HepG2 (cell line): ENCODE measurements around the gene FOSL2. TPM values are rescaled to one million over a fixed set of nuclear protein-coding genes. Genes with fewer than 3 reads are reported as not detected.

ENCODE experiments used
- ARID2 ChIP-seq: sonication (generic); formaldehyde crosslinking; IDR thresholded peaks from 2 replicates; pipeline ENCODE4 v1.8.1; 2022; ENCODE audit warnings: mild to moderate bottlenecking, missing genetic modification reagents, borderline replicate concordance
- BHLHE40 ChIP-seq: IDR thresholded peaks from 2 replicates; pipeline ENCODE4 v1.6.1; 2011; ENCODE audit warnings: low read length, improper control_type of control experiment
- MBD4 ChIP-seq: IDR thresholded peaks from 2 replicates; pipeline ENCODE4 v1.6.1; 2012; ENCODE audit warnings: low read length, inconsistent platforms, borderline replicate concordance
- MEIS2 ChIP-seq: sonication (generic); formaldehyde crosslinking; IDR thresholded peaks from 2 replicates; pipeline ENCODE4 v1.9.0; 2021; ENCODE audit warnings: mild to moderate bottlenecking, missing genetic modification reagents
- U2AF2 ChIP-seq: fragments of 200-400 bp; formaldehyde crosslinking; IDR thresholded peaks from 2 replicates; pipeline ENCODE4 v1.6.1; 2017; ENCODE audit warnings: low read depth, mild to moderate bottlenecking, low read length
- ZNF160 ChIP-seq: sonication (generic); formaldehyde crosslinking; IDR thresholded peaks from 2 replicates; pipeline ENCODE4 v1.8.0; 2022; ENCODE audit warnings: mild to moderate bottlenecking, inconsistent platforms, missing genetic modification reagents
- ZNF274 ChIP-seq: sonication (generic); formaldehyde crosslinking; IDR thresholded peaks from 2 replicates; pipeline ENCODE4 v1.5.1; 2020; ENCODE audit warnings: mild to moderate bottlenecking, missing genetic modification reagents
- ZSCAN22 ChIP-seq: sonication (generic); formaldehyde crosslinking; IDR thresholded peaks from 2 replicates; pipeline ENCODE4 v1.4.0; 2020; ENCODE audit warnings: mild to moderate bottlenecking, missing genetic modification reagents
- polyA plus RNA-seq, 8 experiments: library from polyadenylated mRNA; depleted of rRNA in 3 of 8; stranded (reverse) in 7 of 8; unstranded in 1 of 8; fragments of >200 nt; fragmentation: Illumina TruSeq in 4 of 8; extraction: Trizol in 4 of 8; gene quantifications; 2 replicates each; pipeline versions ENCODE4 v1.2.1 to v1.2.3, GENCODE V29; 2011 to 2016; ENCODE audit warnings: low read depth in 4 of 8, missing spikeins in 1 of 8, mixed read lengths in 1 of 8; ENCODE audit not compliant: insufficient read depth in 1 of 8
- total RNA-seq, 5 experiments: library from RNA; depleted of rRNA; stranded (reverse); fragments of >200 nt; fragmentation: Illumina TruSeq; extraction: Trizol; gene quantifications; 2 replicates each; pipeline ENCODE4 v1.2.3, GENCODE V29; 2016; ENCODE audit warnings: low read depth in 1 of 5
- TF ChIP-seq, protein P1 (sequence below): sonication (generic); formaldehyde crosslinking; IDR thresholded peaks from 2 replicates; pipeline ENCODE4 v1.4.0; 2020; ENCODE audit warnings: mild to moderate bottlenecking, missing genetic modification reagents
- TF ChIP-seq, protein P2 (sequence below): sonication (generic); formaldehyde crosslinking; IDR thresholded peaks from 2 replicates; pipeline ENCODE4 v1.5.1; 2020; ENCODE audit warnings: missing genetic modification reagents, mild to moderate bottlenecking, borderline replicate concordance
- TF ChIP-seq, protein P3 (sequence below), 2 experiments: fragments of 450-650 bp in 1 of 2; sonication (generic) in 1 of 2; formaldehyde crosslinking in 1 of 2; IDR thresholded peaks; 2 replicates each; pipeline versions ENCODE4 v1.6.1 to v1.8.0; 2016 to 2022; ENCODE audit warnings: antibody characterized with exemption in 1 of 2, mild to moderate bottlenecking in 1 of 2, missing genetic modification reagents in 1 of 2

The FOSL2 gene
- total and polyA plus RNA-seq, 2 of the 13 experiments (the other 11 are each of a cell fraction or from before 2014, with no cell fraction given): 3.4 to 18.1 TPM

DNA sequence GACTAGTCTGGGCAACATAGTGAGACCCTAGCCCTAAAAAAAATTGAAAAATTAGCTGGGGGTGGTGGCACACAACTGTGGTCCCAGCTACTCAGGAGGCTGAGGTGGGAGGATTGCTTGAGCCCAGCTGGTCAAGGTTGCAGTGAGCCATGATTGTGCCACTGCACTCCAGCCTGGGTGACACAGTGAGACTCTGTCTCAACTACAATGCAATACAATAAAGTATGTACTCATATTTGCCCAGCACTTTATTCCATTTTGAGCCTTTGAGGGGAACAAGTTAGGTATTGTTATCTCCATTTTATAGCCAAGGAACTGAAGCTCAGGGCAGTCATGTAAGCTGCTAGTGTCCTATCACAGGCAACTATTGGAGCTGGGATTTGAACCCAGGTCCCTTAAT, 53.9 kb downstream of the FOSL2 start (continued):
- TF ChIP-seq, protein P1, sequence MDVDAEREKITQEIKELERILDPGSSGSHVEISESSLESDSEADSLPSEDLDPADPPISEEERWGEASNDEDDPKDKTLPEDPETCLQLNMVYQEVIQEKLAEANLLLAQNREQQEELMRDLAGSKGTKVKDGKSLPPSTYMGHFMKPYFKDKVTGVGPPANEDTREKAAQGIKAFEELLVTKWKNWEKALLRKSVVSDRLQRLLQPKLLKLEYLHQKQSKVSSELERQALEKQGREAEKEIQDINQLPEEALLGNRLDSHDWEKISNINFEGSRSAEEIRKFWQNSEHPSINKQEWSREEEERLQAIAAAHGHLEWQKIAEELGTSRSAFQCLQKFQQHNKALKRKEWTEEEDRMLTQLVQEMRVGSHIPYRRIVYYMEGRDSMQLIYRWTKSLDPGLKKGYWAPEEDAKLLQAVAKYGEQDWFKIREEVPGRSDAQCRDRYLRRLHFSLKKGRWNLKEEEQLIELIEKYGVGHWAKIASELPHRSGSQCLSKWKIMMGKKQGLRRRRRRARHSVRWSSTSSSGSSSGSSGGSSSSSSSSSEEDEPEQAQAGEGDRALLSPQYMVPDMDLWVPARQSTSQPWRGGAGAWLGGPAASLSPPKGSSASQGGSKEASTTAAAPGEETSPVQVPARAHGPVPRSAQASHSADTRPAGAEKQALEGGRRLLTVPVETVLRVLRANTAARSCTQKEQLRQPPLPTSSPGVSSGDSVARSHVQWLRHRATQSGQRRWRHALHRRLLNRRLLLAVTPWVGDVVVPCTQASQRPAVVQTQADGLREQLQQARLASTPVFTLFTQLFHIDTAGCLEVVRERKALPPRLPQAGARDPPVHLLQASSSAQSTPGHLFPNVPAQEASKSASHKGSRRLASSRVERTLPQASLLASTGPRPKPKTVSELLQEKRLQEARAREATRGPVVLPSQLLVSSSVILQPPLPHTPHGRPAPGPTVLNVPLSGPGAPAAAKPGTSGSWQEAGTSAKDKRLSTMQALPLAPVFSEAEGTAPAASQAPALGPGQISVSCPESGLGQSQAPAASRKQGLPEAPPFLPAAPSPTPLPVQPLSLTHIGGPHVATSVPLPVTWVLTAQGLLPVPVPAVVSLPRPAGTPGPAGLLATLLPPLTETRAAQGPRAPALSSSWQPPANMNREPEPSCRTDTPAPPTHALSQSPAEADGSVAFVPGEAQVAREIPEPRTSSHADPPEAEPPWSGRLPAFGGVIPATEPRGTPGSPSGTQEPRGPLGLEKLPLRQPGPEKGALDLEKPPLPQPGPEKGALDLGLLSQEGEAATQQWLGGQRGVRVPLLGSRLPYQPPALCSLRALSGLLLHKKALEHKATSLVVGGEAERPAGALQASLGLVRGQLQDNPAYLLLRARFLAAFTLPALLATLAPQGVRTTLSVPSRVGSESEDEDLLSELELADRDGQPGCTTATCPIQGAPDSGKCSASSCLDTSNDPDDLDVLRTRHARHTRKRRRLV (CRISPR knock-in tag): no peak
- TF ChIP-seq ZNF160 (CRISPR knock-in tag): no peak
- TF ChIP-seq ZSCAN22 (CRISPR knock-in tag): no peak
- TF ChIP-seq BHLHE40: no peak
- TF ChIP-seq MBD4: no peak
- TF ChIP-seq MEIS2 (CRISPR knock-in tag): no peak
- TF ChIP-seq U2AF2: no peak
- TF ChIP-seq, protein P2, sequence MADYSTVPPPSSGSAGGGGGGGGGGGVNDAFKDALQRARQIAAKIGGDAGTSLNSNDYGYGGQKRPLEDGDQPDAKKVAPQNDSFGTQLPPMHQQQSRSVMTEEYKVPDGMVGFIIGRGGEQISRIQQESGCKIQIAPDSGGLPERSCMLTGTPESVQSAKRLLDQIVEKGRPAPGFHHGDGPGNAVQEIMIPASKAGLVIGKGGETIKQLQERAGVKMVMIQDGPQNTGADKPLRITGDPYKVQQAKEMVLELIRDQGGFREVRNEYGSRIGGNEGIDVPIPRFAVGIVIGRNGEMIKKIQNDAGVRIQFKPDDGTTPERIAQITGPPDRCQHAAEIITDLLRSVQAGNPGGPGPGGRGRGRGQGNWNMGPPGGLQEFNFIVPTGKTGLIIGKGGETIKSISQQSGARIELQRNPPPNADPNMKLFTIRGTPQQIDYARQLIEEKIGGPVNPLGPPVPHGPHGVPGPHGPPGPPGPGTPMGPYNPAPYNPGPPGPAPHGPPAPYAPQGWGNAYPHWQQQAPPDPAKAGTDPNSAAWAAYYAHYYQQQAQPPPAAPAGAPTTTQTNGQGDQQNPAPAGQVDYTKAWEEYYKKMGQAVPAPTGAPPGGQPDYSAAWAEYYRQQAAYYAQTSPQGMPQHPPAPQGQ (CRISPR knock-in tag): no peak
- TF ChIP-seq ZNF274 (CRISPR knock-in tag): no peak
- TF ChIP-seq, protein P3, sequence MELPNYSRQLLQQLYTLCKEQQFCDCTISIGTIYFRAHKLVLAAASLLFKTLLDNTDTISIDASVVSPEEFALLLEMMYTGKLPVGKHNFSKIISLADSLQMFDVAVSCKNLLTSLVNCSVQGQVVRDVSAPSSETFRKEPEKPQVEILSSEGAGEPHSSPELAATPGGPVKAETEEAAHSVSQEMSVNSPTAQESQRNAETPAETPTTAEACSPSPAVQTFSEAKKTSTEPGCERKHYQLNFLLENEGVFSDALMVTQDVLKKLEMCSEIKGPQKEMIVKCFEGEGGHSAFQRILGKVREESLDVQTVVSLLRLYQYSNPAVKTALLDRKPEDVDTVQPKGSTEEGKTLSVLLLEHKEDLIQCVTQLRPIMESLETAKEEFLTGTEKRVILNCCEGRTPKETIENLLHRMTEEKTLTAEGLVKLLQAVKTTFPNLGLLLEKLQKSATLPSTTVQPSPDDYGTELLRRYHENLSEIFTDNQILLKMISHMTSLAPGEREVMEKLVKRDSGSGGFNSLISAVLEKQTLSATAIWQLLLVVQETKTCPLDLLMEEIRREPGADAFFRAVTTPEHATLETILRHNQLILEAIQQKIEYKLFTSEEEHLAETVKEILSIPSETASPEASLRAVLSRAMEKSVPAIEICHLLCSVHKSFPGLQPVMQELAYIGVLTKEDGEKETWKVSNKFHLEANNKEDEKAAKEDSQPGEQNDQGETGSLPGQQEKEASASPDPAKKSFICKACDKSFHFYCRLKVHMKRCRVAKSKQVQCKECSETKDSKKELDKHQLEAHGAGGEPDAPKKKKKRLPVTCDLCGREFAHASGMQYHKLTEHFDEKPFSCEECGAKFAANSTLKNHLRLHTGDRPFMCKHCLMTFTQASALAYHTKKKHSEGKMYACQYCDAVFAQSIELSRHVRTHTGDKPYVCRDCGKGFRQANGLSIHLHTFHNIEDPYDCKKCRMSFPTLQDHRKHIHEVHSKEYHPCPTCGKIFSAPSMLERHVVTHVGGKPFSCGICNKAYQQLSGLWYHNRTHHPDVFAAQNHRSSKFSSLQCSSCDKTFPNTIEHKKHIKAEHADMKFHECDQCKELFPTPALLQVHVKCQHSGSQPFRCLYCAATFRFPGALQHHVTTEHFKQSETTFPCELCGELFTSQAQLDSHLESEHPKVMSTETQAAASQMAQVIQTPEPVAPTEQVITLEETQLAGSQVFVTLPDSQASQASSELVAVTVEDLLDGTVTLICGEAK (IDR thresholded peaks at IDR 0.05): no peak
- TF ChIP-seq, protein P3 (CRISPR knock-in tag; IDR thresholded peaks at IDR 0.05): no peak
- TF ChIP-seq ARID2 (CRISPR knock-in tag): no peak
